DOHH2 (cell line): ENCODE measurements around the gene EPHB1.

Source experiments
- CTCF ChIP-seq: fragments of 200-600 bp; sonication (generic); IDR thresholded peaks from one replicate; pipeline ENCODE4 v1.5.1; 2014; ENCODE audit warnings: antibody characterized with exemption, mild to moderate bottlenecking, low read depth, low read length; ENCODE audit not compliant: poor library complexity, severe bottlenecking
- EZH2phosphoT487 ChIP-seq: fragments of 200-600 bp; sonication (generic); IDR thresholded peaks from 2 replicates; pipeline ENCODE4 v1.6.1; 2017; ENCODE audit warnings: borderline replicate concordance, mild to moderate bottlenecking, antibody characterized with exemption, low read length, moderate library complexity, mixed read lengths

- TF ChIP-seq CTCF: no peak
- TF ChIP-seq EZH2phosphoT487: no peak
These were observed 197.1 kb downstream of the EPHB1 start for GRCh38 chr3:134992180-134992579.
